Caco-2 (cell line): Measurements from ENCODE around the gene TNFAIP8. TPM values are rescaled to one million over a fixed set of nuclear protein-coding genes. Genes with fewer than 3 reads are reported as not detected.

ENCODE experiments used
- BruUV-seq: library from RNA; stranded (reverse); fragments of 400-500 nt; replicated peaks from 2 replicates; lab custom pipeline; 2021; lab: Mats Ljungman, UMichigan
- CTCF ChIA-PET: fragments of 300-600 bp; sonication (Branson Sonifier 250); formaldehyde crosslinking; loops from one replicate; lab custom pipeline; 2022; ENCODE audit warnings: antibody characterized with exemption; lab: Charles Lee
- POLR2A ChIA-PET: fragments of 300-600 bp; sonication (Branson Sonifier 250); formaldehyde crosslinking; loops from one replicate; lab custom pipeline; 2022; ENCODE audit warnings: antibody characterized with exemption; lab: Charles Lee
- DNase-seq, 2 experiments: peaks; one replicate each; pipeline versions ENCODE4 v3.0.0 to v3.0.0-alpha.2; 2020 to 2022
- H3K27me3 ChIP-seq: replicated peaks from 2 replicates; pipeline ENCODE4 v1.6.0; 2011; ENCODE audit warnings: low read length; ENCODE audit not compliant: control insufficient read depth, insufficient read depth
- H3K36me3 ChIP-seq: 2 replicates; pipeline ENCODE4 v1.5.1; 2011; ENCODE audit warnings: low read length; ENCODE audit not compliant: control insufficient read depth, insufficient read depth
- H3K4me1 ChIP-seq: fragments of 250-450 bp; sonication (Bioruptor Pico); 2 replicates; pipeline ENCODE4 v1.5.1; 2020; ENCODE audit warnings: mild to moderate bottlenecking
- H3K4me3 ChIP-seq: 2 replicates; pipeline ENCODE4 v1.5.1; 2011; ENCODE audit warnings: low read depth, mild to moderate bottlenecking, control low read depth, low read length
- H3K9me3 ChIP-seq: fragments of 250-450 bp; sonication (Bioruptor Pico); 2 replicates; pipeline ENCODE4 v1.5.1; 2020; ENCODE audit warnings: mild to moderate bottlenecking, moderate library complexity
- H3K27ac Mint-ChIP-seq: one replicate; pipeline ENCODE4 v1.8.0; 2022; ENCODE audit warnings: mixed read lengths; ENCODE audit not compliant: unreplicated experiment
- H3K27me3 Mint-ChIP-seq: one replicate; pipeline ENCODE4 v1.8.0; 2022; ENCODE audit warnings: mixed read lengths; ENCODE audit not compliant: insufficient read depth, unreplicated experiment
- H3K36me3 Mint-ChIP-seq: one replicate; pipeline ENCODE4 v1.8.0; 2022; ENCODE audit warnings: mild to moderate bottlenecking, mixed read lengths; ENCODE audit not compliant: insufficient read depth, unreplicated experiment
- H3K4me1 Mint-ChIP-seq: one replicate; pipeline ENCODE4 v1.8.0; 2022; ENCODE audit warnings: low read depth, mixed read lengths; ENCODE audit not compliant: unreplicated experiment
- H3K4me3 Mint-ChIP-seq: one replicate; pipeline ENCODE4 v1.8.0; 2022; ENCODE audit warnings: mild to moderate bottlenecking, moderate library complexity, mixed read lengths; ENCODE audit not compliant: unreplicated experiment
- H3K9me3 Mint-ChIP-seq: one replicate; pipeline ENCODE4 v1.8.0; 2022; ENCODE audit warnings: mixed read lengths; ENCODE audit not compliant: unreplicated experiment
- intact Hi-C: fragments of 100-400 bp; cut with micrococcal nuclease; formaldehyde crosslinking; loops from one replicate; pipeline ENCODE4 v1.10.0; 2022; ENCODE audit not compliant: unreplicated experiment
- total RNA-seq: library from RNA; stranded (reverse); gene quantifications from 2 replicates; pipeline ENCODE4 v1.2.3, GENCODE V29; 2022
- TF ChIP-seq, protein P1 (sequence below), 2 experiments: fragments of 200-600 bp in 1 of 2; IDR thresholded peaks; 1 replicate in 1 of 2; 2 replicates in 1 of 2; pipeline versions ENCODE4 v1.5.1 to v1.8.0; 2011 to 2022; ENCODE audit warnings: antibody characterized with exemption in 1 of 2, control low read depth in 1 of 2, inconsistent platforms in 1 of 2, low read depth in 1 of 2, low read length in 1 of 2, mild to moderate bottlenecking in 1 of 2, moderate library complexity in 1 of 2; ENCODE audit not compliant: insufficient read depth in 1 of 2, severe bottlenecking in 1 of 2, unreplicated experiment in 1 of 2

Gene TNFAIP8
- total RNA-seq, 1 experiment from 2014 or later = 7.4 TPM

- DNase-seq = no peak
- H3K27me3 Mint-ChIP-seq = no peaks in the 10 kb centered on the region
- H3K36me3 Mint-ChIP-seq = peaks cover 6% of the 10 kb centered on the region
- intact Hi-C loops = loop anchor here (1.0 kb wide), 1 partner anchor 20 kb away; no protein-coding TSS in a partner anchor
- ChIA-PET POLR2A (no interaction called here), CTCF (interaction anchor here (0.5 kb wide), 1 partner anchor 64 kb away, joined by 3 read pairs; no protein-coding TSS in a partner anchor)
- H3K4me3 Mint-ChIP-seq = no peak overlapping the region
- H3K27ac Mint-ChIP-seq = no peak overlapping the region
- H3K9me3 Mint-ChIP-seq = no peaks in the 10 kb centered on the region
- peaks cover 27% of the 10 kb centered on the region for H3K4me1 Mint-ChIP-seq
- TF ChIP-seq, protein P1, sequence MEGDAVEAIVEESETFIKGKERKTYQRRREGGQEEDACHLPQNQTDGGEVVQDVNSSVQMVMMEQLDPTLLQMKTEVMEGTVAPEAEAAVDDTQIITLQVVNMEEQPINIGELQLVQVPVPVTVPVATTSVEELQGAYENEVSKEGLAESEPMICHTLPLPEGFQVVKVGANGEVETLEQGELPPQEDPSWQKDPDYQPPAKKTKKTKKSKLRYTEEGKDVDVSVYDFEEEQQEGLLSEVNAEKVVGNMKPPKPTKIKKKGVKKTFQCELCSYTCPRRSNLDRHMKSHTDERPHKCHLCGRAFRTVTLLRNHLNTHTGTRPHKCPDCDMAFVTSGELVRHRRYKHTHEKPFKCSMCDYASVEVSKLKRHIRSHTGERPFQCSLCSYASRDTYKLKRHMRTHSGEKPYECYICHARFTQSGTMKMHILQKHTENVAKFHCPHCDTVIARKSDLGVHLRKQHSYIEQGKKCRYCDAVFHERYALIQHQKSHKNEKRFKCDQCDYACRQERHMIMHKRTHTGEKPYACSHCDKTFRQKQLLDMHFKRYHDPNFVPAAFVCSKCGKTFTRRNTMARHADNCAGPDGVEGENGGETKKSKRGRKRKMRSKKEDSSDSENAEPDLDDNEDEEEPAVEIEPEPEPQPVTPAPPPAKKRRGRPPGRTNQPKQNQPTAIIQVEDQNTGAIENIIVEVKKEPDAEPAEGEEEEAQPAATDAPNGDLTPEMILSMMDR (IDR thresholded peaks at IDR 0.05; ENCODE audit: insufficient read depth in 1 of 2, low read depth in 1 of 2, low read length in 1 of 2, severe bottlenecking in 1 of 2, unreplicated experiment in 1 of 2) = no peak
- no peak overlapping the region for H3K4me3 ChIP-seq
- peaks cover 29% of the 10 kb centered on the region for H3K4me1 ChIP-seq
- BruUV-seq = no TSS peak
- H3K27me3 ChIP-seq = no peaks in the 10 kb centered on the region
- H3K9me3 ChIP-seq = no peaks in the 10 kb centered on the region
- no peaks in the 10 kb centered on the region for H3K36me3 ChIP-seq
Measured at GRCh38 chr5:119379942-119380547, 24.2 kb downstream of the TNFAIP8 start.

DNA sequence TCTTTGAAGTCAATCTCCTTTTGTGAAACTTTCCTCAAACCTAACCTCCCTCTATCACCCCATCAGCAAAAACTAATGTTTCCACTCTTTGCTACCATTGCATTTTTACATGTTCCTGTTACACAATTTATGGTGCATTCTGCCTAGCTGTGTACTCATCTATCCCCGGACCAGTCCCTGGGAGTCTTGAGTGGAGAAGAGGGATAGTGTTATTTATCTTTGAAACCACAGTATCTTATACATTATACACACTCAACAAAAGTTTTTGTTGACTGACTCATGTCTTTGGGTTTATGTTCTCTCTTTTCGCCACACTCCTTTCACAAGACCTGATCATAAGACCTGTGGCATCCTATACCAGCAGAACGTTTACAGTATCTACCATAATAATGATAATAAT is 26.4 kb downstream of the TNFAIP8 start:
- H3K4me1 ChIP-seq = peaks cover 29% of the 10 kb centered on the region
- DNase-seq = no peak
- no peaks in the 10 kb centered on the region for H3K36me3 ChIP-seq
- no peak overlapping the region for H3K27ac Mint-ChIP-seq
- peaks cover 6% of the 10 kb centered on the region for H3K36me3 Mint-ChIP-seq
- no peaks in the 10 kb centered on the region for H3K27me3 Mint-ChIP-seq
- no peaks in the 10 kb centered on the region for H3K9me3 ChIP-seq
- no peak overlapping the region for H3K4me3 ChIP-seq
- no peaks in the 10 kb centered on the region for H3K9me3 Mint-ChIP-seq
- BruUV-seq = no TSS peak
- intact Hi-C loops = no loop called here
- TF ChIP-seq, protein P1 (IDR thresholded peaks at IDR 0.05; ENCODE audit: insufficient read depth in 1 of 2, low read depth in 1 of 2, low read length in 1 of 2, severe bottlenecking in 1 of 2, unreplicated experiment in 1 of 2) = no peak
- ChIA-PET CTCF (no interaction called here), POLR2A (no interaction called here)
- H3K27me3 ChIP-seq = no peaks in the 10 kb centered on the region
- no peak overlapping the region for H3K4me3 Mint-ChIP-seq
- peaks cover 27% of the 10 kb centered on the region for H3K4me1 Mint-ChIP-seq

DNA sequence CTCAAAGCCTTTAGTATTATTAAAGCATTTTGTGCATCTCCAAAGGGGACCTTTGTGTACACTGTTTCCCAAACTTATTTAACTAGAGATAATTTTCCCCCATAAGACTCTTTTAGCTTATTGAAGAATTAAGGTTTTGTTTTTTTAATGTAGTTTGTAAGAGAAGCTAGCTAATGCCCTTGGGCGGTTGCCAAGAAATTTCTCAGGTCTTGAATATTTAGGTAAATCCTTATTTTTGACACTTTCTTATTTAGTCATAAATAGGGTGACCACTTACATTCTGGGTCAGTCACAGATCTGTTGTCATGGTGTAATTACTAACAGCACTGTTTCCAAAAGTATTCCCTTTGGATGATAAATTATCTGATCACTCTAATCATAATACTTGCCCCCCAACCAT is 27.2 kb downstream of the TNFAIP8 start:
- H3K9me3 Mint-ChIP-seq = no peaks in the 10 kb centered on the region
- intact Hi-C loops = no loop called here
- no peak for DNase-seq
- H3K27ac Mint-ChIP-seq = no peak overlapping the region
- CTCF ChIA-PET = no interaction called here
- H3K36me3 ChIP-seq = no peaks in the 10 kb centered on the region
- no TSS peak for BruUV-seq
- H3K27me3 ChIP-seq = no peaks in the 10 kb centered on the region
- H3K4me3 ChIP-seq = no peak overlapping the region
- TF ChIP-seq, protein P1 (IDR thresholded peaks at IDR 0.05; ENCODE audit: insufficient read depth in 1 of 2, low read depth in 1 of 2, low read length in 1 of 2, severe bottlenecking in 1 of 2, unreplicated experiment in 1 of 2) = no peak
- H3K9me3 ChIP-seq = no peaks in the 10 kb centered on the region
- H3K27me3 Mint-ChIP-seq = no peaks in the 10 kb centered on the region
- POLR2A ChIA-PET = no interaction called here
- no peak overlapping the region for H3K4me3 Mint-ChIP-seq
- H3K4me1 ChIP-seq = peaks cover 29% of the 10 kb centered on the region
- peaks cover 6% of the 10 kb centered on the region for H3K36me3 Mint-ChIP-seq
- peaks cover 27% of the 10 kb centered on the region for H3K4me1 Mint-ChIP-seq
